ENCODE results near the gene COG7. TPM values are rescaled to one million over a fixed set of nuclear protein-coding genes. Genes with fewer than 3 reads are reported as not detected.

COG7 gene
- total RNA-seq, 1 experiment from 2014 or later = 38.3 TPM

GRCh38 chr16:23469814-23470213 lies 16.8 kb upstream of the COG7 start:
- Histone ChIP-seq H3K4me3 (no peak overlapping the region), H3K36me3 (ENCODE audit: low read depth) (0 out of 2 replicates have a peak, but pooled peaks cover 21% of the 10 kb centered on the region), H3K27ac (peak overlapping the region; percentile 27; the same call in 1 of the 2 replicates), H3F3A (ENCODE audit: insufficient read depth, low read depth) (peaks cover 32% of the 10 kb centered on the region), H2AFZ (no peak overlapping the region), H4K20me1 (ENCODE audit: insufficient read depth) (no peaks in the 10 kb centered on the region), H3K9me3 (ENCODE audit: insufficient read depth, low read depth) (no peaks in the 10 kb centered on the region), H3K9me2 (ENCODE audit: insufficient read depth) (no peaks in the 10 kb centered on the region), H3K4me1 (replicated peaks; ENCODE audit: insufficient read depth) (peaks cover 15% of the 10 kb centered on the region), H3K79me2 (ENCODE audit: low read depth) (no peaks in the 10 kb centered on the region), H3K4me2 (peak overlapping the region; percentile 43; the same call in 1 of the 2 replicates), H3K27me3 (ENCODE audit: insufficient read depth, low read depth) (no peaks in the 10 kb centered on the region)
- CTCF ChIA-PET = no interaction called here
- POLR2A ChIA-PET (ENCODE audit: unreplicated experiment) = no interaction called here
- intact Hi-C loops (cut with micrococcal nuclease; ENCODE audit: unreplicated experiment) = no loop called here
- no TSS peak for BruUV-seq (replicated peaks)
- TF ChIP-seq CTCF (conservative IDR thresholded peaks at IDR 0.05) (no peak), EZH2 (IDR thresholded peaks at IDR 0.05; ENCODE audit: low read depth) (no peak)
- DNase-seq = peak; percentile 76 to 81

- peaks cover 30% of the 10 kb centered on the region for H3F3A ChIP-seq (ENCODE audit: insufficient read depth, low read depth)
- no peaks in the 10 kb centered on the region for H3K9me2 ChIP-seq (ENCODE audit: insufficient read depth)
- H3K79me2 ChIP-seq (ENCODE audit: low read depth) = no peaks in the 10 kb centered on the region
- H3K9me3 ChIP-seq (ENCODE audit: insufficient read depth, low read depth) = no peaks in the 10 kb centered on the region
- no peaks in the 10 kb centered on the region for H3K27me3 ChIP-seq (ENCODE audit: insufficient read depth, low read depth)
- H3K36me3 ChIP-seq (ENCODE audit: low read depth) = 0 out of 2 replicates have a peak, but pooled peaks cover 21% of the 10 kb centered on the region
- no peak overlapping the region for H3K27ac ChIP-seq
- TF ChIP-seq CTCF (conservative IDR thresholded peaks at IDR 0.05) (no peak), EZH2 (IDR thresholded peaks at IDR 0.05; ENCODE audit: low read depth) (no peak)
- no peak for DNase-seq
- ChIA-PET POLR2A (ENCODE audit: unreplicated experiment) (interaction anchor here (0.6 kb wide), 1 partner anchor 248 kb away, joined by 3 read pairs; no protein-coding TSS in a partner anchor), CTCF (no interaction called here)
- no TSS peak for BruUV-seq (replicated peaks)
- H4K20me1 ChIP-seq (ENCODE audit: insufficient read depth) = no peaks in the 10 kb centered on the region
- intact Hi-C loops (cut with micrococcal nuclease; ENCODE audit: unreplicated experiment) = no loop called here
- H3K4me1 ChIP-seq (replicated peaks; ENCODE audit: insufficient read depth) = peaks cover 15% of the 10 kb centered on the region
- no peak overlapping the region for H2AFZ ChIP-seq
- no peak overlapping the region for H3K4me2 ChIP-seq
- H3K4me3 ChIP-seq = no peak overlapping the region
Observed at GRCh38 chr16:23466162-23466885, 13.3 kb upstream of the COG7 start.

- H3K4me1 ChIP-seq (replicated peaks; ENCODE audit: insufficient read depth) = peaks cover 12% of the 10 kb centered on the region
- no peak overlapping the region for H3K4me2 ChIP-seq
- no peaks in the 10 kb centered on the region for H3K79me2 ChIP-seq (ENCODE audit: low read depth)
- H3F3A ChIP-seq (ENCODE audit: insufficient read depth, low read depth) = peaks cover 19% of the 10 kb centered on the region; the same call in 1 of the 2 replicates
- intact Hi-C loops (cut with micrococcal nuclease; ENCODE audit: unreplicated experiment) = no loop called here
- no peak for TF ChIP-seq CTCF (conservative IDR thresholded peaks at IDR 0.05)
- no peak for TF ChIP-seq EZH2 (IDR thresholded peaks at IDR 0.05; ENCODE audit: low read depth)
- POLR2A ChIA-PET (ENCODE audit: unreplicated experiment) = no interaction called here
- H3K4me3 ChIP-seq = no peak overlapping the region
- CTCF ChIA-PET = no interaction called here
- no peaks in the 10 kb centered on the region for H3K9me2 ChIP-seq (ENCODE audit: insufficient read depth)
- DNase-seq = no peak
- no TSS peak for BruUV-seq (replicated peaks)
- 0 out of 2 replicates have a peak, but pooled peaks cover 21% of the 10 kb centered on the region for H3K36me3 ChIP-seq (ENCODE audit: low read depth)
- H3K27ac ChIP-seq = no peak overlapping the region
- no peaks in the 10 kb centered on the region for H4K20me1 ChIP-seq (ENCODE audit: insufficient read depth)
- no peak overlapping the region for H2AFZ ChIP-seq
- H3K9me3 ChIP-seq (ENCODE audit: insufficient read depth, low read depth) = no peaks in the 10 kb centered on the region
- no peaks in the 10 kb centered on the region for H3K27me3 ChIP-seq (ENCODE audit: insufficient read depth, low read depth)
Observed at GRCh38 chr16:23465179-23465578, 12.2 kb upstream of the COG7 start.
